Large intestine (tissue), 3 donors: Measurements from ENCODE around the gene BCAR3. TPM values are rescaled to one million over a fixed set of nuclear protein-coding genes. Genes with fewer than 3 reads are reported as not detected.

Experiments used
- DNase-seq, 2 donors: peaks; one replicate each; pipeline versions ENCODE4 v3.0.0 to v3.0.0-alpha.2; 2013
- H3K27ac ChIP-seq: one replicate; pipeline ENCODE4 v1.5.1; 2013; ENCODE audit warnings: low read length
- H3K27me3 ChIP-seq: 2 replicates; pipeline ENCODE4 v1.6.1; 2013; ENCODE audit warnings: low read length; ENCODE audit not compliant: control insufficient read depth, insufficient read depth
- H3K36me3 ChIP-seq: 2 replicates; pipeline ENCODE4 v1.6.1; 2013; ENCODE audit warnings: low read length; ENCODE audit not compliant: control insufficient read depth, insufficient read depth
- H3K4me1 ChIP-seq: one replicate; pipeline ENCODE4 v1.6.1; 2013; ENCODE audit warnings: low read length; ENCODE audit not compliant: control insufficient read depth, insufficient read depth
- H3K4me3 ChIP-seq: one replicate; pipeline ENCODE4 v1.5.1; 2013; ENCODE audit warnings: low read length
- H3K9me3 ChIP-seq: one replicate; pipeline ENCODE4 v1.6.1; 2013; ENCODE audit warnings: mild to moderate bottlenecking, low read depth, low read length, moderate library complexity; ENCODE audit not compliant: control insufficient read depth
- WGBS: methylation state at CpG from one replicate; pipeline ENCODE4 v1.1.5; 2013; ENCODE audit warnings: low lambda C conversion rate; ENCODE audit not compliant: insufficient coverage; 5-methylcytosine and 5-hydroxymethylcytosine counted together
- polyA plus RNA-seq: library from polyadenylated mRNA; unstranded; fragments of 120-200 nt; gene quantifications from one replicate; pipeline ENCODE4 v1.2.1, GENCODE V29; 2013

Gene BCAR3
- polyA plus RNA-seq, 1 donor, result 11.7 TPM

DNA sequence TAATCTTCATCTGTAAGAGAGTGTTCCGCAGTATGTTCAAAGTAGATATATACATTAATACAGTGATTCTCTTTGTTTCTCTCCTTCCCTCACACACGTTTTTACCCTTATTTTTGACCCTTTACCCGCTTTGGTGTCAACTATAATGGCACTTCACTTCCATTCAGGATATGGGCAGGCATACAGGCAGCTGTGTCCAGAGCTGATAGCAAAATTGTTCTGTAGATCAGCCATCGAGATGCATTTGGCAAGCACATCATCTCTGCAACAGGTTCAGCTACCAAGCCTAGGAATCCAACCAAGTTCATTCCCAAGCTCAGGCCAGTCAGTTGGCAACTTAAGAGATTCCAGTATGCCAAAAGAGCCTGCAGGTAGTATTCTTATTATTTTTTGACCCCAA is 158.9 kb downstream of the BCAR3 start:
- 93% methylated on average over 2 of the region's 4 CpGs for WGBS
- Histone ChIP-seq H3K4me1 (peaks cover 2% of the 10 kb centered on the region), H3K27ac (no peak overlapping the region), H3K4me3 (no peak overlapping the region), H3K27me3 (no peaks in the 10 kb centered on the region), H3K36me3 (peaks cover 8% of the 10 kb centered on the region), H3K9me3 (no peaks in the 10 kb centered on the region)
- no peak for DNase-seq

DNA sequence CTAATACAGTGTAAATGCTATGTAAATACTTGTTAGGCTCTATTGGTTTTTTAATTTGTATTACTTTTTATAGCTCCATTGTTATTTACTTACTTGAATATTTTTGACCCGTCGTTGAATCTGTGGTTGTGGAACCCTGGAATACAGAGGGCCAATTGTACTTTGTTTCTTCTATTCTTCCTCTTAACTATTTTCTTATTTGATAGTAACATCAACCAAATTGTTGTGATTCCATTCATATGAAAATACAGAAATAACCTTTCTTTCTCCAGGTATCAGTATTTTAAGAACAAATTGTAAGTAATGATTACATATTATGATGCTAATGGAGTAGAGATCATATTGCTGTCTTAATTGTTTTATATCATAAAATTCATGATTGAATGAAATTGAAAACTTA is 160.0 kb downstream of the BCAR3 start:
- WGBS, result no CpG with 5 or more reads among the region's 2 CpGs
- Histone ChIP-seq H3K4me1 (peaks cover 2% of the 10 kb centered on the region), H3K27ac (no peak overlapping the region), H3K36me3 (peaks cover 5% of the 10 kb centered on the region), H3K9me3 (no peaks in the 10 kb centered on the region), H3K27me3 (no peaks in the 10 kb centered on the region), H3K4me3 (no peak overlapping the region)
- no peak for DNase-seq

DNA sequence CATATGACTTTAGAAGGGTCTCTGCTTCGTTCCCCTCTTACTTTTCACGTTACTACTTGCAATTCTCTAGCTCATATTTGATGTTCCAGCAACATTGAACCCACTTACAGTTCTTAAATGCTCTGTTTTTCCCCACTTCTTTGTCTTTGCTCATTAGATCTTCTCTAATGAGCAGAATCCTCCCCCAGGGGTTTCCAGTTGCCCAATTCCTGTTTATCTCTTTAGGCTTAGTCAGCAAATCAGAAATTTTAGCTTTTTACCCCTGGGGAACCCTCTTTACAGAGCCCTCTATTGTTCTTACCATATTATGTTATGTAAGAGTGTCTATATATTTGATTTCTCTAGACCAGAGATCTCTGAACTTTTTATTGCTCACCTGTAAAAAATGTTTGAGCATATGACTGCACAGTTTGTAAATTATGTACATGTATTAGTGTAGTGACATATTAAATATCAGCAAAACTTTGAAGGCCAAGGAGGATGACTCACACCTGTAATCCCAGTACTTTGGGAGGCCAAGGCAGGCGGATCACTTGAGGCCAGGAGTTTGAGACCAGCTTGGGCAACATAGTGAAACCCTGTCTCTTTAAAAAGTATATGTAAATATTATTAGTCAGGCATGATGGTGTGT is 162.3 kb downstream of the BCAR3 start:
- Histone ChIP-seq H3K4me1 (peaks cover 2% of the 10 kb centered on the region), H3K36me3 (peaks cover 2% of the 10 kb centered on the region), H3K27me3 (no peaks in the 10 kb centered on the region), H3K9me3 (no peaks in the 10 kb centered on the region), H3K4me3 (no peak overlapping the region), H3K27ac (peak overlapping the region; percentile 35)
- DNase-seq, result peak; percentile 44 to 69
- 100% methylated on average over 2 of the region's 3 CpGs for WGBS

DNA sequence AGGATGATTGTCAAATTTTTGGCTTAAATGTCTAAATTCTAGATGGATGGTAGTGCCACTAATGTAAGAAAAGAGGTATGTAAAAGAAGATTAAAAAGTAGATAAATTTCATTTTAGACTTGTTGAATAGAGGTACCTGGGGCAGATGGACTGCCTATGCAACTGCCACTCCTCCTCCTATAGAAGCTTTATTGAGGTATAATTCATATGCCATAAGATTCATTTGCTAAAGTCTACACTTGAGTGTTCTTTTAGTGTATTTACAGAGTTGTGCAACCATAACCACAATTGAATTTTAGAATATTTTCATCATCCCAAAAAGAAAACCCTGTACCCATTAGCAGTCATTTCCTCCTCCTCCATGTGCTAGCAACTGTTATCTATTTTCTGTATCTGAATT is 163.1 kb downstream of the BCAR3 start:
- no peak for DNase-seq
- H3K27ac ChIP-seq, result no peak overlapping the region
- peaks cover 2% of the 10 kb centered on the region for H3K36me3 ChIP-seq

DNA sequence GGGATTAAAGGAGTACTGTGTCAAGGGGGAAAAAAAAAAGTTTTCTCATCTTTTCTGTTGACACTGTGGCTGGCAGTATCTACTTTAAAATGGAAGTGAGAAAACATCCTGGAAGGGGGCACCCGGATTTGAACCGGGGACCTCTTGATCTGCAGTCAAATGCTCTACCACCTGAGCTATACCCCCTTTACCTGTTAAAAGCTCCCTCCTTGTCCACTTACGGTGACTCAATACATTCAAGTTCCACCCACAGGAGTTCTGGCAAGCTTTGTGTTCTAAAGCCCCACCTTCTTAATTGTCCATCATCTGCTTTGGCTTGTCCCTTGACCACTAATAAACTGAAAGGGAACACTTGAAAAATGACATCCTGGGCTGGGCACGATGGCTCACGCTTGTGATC is 165.5 kb downstream of the BCAR3 start:
- no peak for DNase-seq
- Histone ChIP-seq H3K36me3 (no peaks in the 10 kb centered on the region), H3K27ac (no peak overlapping the region), H3K9me3 (no peaks in the 10 kb centered on the region), H3K4me1 (peaks cover 2% of the 10 kb centered on the region), H3K27me3 (no peaks in the 10 kb centered on the region), H3K4me3 (no peak overlapping the region)
- no CpG with 5 or more reads among the region's 5 CpGs for WGBS

More for the DNA sequence above, 163.1 kb downstream of the BCAR3 start:
- Histone ChIP-seq H3K4me3 (no peak overlapping the region), H3K9me3 (no peaks in the 10 kb centered on the region), H3K27me3 (no peaks in the 10 kb centered on the region), H3K4me1 (peaks cover 2% of the 10 kb centered on the region)

Other genes with a start within 250 kb of the BCAR3 start
- 79.5 TPM for gene FNBP1L, start 233.7 kb downstream of the BCAR3 start, polyA plus RNA-seq
- gene DNTTIP2, start 197.4 kb upstream of the BCAR3 start, polyA plus RNA-seq, result 47.1 TPM
- 14.0 TPM for gene GCLM, start 227.6 kb upstream of the BCAR3 start, polyA plus RNA-seq